Hepatocyte (in vitro differentiated cells): Measurements from ENCODE around the gene SEL1L3.

ENCODE experiments used
- CTCF ChIP-seq: fragments of 200-600 bp; sonication (generic); IDR thresholded peaks from 2 replicates; pipeline ENCODE4 v1.5.1; 2016; ENCODE audit warnings: antibody characterized with exemption, mild to moderate bottlenecking; ENCODE audit not compliant: poor library complexity
- EZH2 ChIP-seq: fragments of 200-600 bp; sonication (generic); IDR thresholded peaks from 2 replicates; pipeline ENCODE4 v1.6.1; 2016; ENCODE audit warnings: antibody characterized with exemption, mild to moderate bottlenecking, borderline replicate concordance

- TF ChIP-seq CTCF = no peak
- TF ChIP-seq EZH2 = no peak
These were observed 165.3 kb downstream of the SEL1L3 start for GRCh38 chr4:25697516-25697915.
